Measurements from ENCODE around the gene PLCB1. TPM values are rescaled to one million over a fixed set of nuclear protein-coding genes. Genes with fewer than 3 reads are reported as not detected.

The PLCB1 gene
- total and polyA plus RNA-seq, 2 experiments from 2014 or later: 6.7 to 20.5 TPM

DNA sequence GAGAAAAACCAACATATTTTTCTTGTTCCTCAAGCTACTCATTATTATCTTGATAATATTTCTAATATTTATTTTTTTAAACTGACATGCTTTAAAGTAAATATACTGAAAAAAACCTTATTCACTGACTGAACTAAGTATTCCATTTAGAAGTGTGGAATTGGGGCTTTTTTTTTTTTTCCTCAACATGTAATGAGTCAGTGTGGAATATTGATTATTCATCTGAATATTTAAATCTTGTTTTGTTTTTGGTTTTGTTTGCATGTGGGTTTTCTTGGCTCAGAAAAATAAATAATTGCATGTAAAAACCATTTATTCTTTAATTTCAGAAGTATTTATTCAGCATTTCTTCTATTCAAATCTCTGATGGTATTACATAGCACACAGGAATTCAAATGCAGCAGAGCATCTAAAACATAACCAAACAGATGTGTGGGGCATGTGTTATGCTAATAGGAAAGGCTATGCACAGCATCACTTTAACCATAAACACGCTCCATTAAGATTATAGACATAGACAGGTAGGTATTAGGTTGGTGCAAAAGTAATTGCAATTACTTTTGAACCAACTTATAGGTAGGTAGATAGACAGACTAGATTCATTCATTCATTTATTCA, 166.5 kb downstream of the PLCB1 start:
- WGBS (ENCODE audit: low lambda C conversion rate, missing lambda C conversion rate): 100% methylated on average over 1 of the region's 1 CpG

DNA sequence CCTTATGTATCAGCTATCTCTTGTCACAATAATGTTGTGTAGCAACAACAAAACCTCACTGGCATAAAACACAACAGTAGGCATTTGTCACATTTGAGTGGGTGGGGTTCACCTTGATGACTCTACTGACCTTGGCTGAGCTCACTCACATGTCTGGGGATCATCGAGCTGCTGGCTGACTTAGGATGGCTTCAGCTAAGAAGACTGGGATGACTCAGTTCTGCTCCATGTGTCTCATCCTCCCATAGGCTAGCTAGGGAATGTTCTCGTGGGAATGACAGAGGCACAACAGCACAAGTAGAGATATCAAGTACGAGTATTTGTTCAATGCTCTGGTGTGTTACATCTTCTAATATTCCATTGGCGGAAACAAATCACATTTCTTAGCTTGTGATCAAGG, 167.9 kb downstream of the PLCB1 start:
- Histone ChIP-seq H3K9me3 (ENCODE audit: low read depth) (no peaks in the 10 kb centered on the region), H3K27me3 (no peaks in the 10 kb centered on the region), H4K20me1 (ENCODE audit: insufficient read depth, poor library complexity, severe bottlenecking) (no peaks in the 10 kb centered on the region), H3K27ac (no peak overlapping the region), H3K4me2 (no peak overlapping the region), H3K9me2 (replicated peaks; ENCODE audit: insufficient read depth) (no peaks in the 10 kb centered on the region), H3K79me2 (no peaks in the 10 kb centered on the region), H2AFZ (no peak overlapping the region), H3K4me3 (no peak overlapping the region), H3K4me1 (ENCODE audit: insufficient read depth) (no peaks in the 10 kb centered on the region), H3K36me3 (replicated peaks; ENCODE audit: insufficient read depth, low read depth) (no peaks in the 10 kb centered on the region)
- TF ChIP-seq, protein P1, sequence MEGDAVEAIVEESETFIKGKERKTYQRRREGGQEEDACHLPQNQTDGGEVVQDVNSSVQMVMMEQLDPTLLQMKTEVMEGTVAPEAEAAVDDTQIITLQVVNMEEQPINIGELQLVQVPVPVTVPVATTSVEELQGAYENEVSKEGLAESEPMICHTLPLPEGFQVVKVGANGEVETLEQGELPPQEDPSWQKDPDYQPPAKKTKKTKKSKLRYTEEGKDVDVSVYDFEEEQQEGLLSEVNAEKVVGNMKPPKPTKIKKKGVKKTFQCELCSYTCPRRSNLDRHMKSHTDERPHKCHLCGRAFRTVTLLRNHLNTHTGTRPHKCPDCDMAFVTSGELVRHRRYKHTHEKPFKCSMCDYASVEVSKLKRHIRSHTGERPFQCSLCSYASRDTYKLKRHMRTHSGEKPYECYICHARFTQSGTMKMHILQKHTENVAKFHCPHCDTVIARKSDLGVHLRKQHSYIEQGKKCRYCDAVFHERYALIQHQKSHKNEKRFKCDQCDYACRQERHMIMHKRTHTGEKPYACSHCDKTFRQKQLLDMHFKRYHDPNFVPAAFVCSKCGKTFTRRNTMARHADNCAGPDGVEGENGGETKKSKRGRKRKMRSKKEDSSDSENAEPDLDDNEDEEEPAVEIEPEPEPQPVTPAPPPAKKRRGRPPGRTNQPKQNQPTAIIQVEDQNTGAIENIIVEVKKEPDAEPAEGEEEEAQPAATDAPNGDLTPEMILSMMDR (IDR thresholded peaks at IDR 0.05; ENCODE audit: poor library complexity): no peak
- TF ChIP-seq EZH2 (IDR thresholded peaks at IDR 0.05; ENCODE audit: borderline replicate concordance) (no peak), EZH2phosphoT487 (IDR thresholded peaks at IDR 0.05; ENCODE audit: low read depth, severe bottlenecking, unreplicated experiment) (no peak)
- 82% methylated on average over 4 of the region's 4 CpGs for WGBS (ENCODE audit: low lambda C conversion rate, missing lambda C conversion rate)
- DNase-seq (ENCODE audit: low spot score): no peak

More for the DNA sequence above, 166.5 kb downstream of the PLCB1 start:
- no peaks in the 10 kb centered on the region for H3K79me2 ChIP-seq
- H3K27ac ChIP-seq: no peak overlapping the region
- no peaks in the 10 kb centered on the region for H3K27me3 ChIP-seq
- no peak overlapping the region for H3K4me2 ChIP-seq
- no peak overlapping the region for H2AFZ ChIP-seq
- no peaks in the 10 kb centered on the region for H3K9me3 ChIP-seq (ENCODE audit: low read depth)
- no peaks in the 10 kb centered on the region for H3K4me1 ChIP-seq (ENCODE audit: insufficient read depth)
- no peak for TF ChIP-seq EZH2 (IDR thresholded peaks at IDR 0.05; ENCODE audit: borderline replicate concordance)
- TF ChIP-seq, protein P1 (IDR thresholded peaks at IDR 0.05; ENCODE audit: poor library complexity): no peak
- no peak for TF ChIP-seq EZH2phosphoT487 (IDR thresholded peaks at IDR 0.05; ENCODE audit: low read depth, severe bottlenecking, unreplicated experiment)
- DNase-seq (ENCODE audit: low spot score): no peak
- H3K9me2 ChIP-seq (replicated peaks; ENCODE audit: insufficient read depth): no peaks in the 10 kb centered on the region
- no peaks in the 10 kb centered on the region for H3K36me3 ChIP-seq (replicated peaks; ENCODE audit: insufficient read depth, low read depth)
- H3K4me3 ChIP-seq: no peak overlapping the region
- H4K20me1 ChIP-seq (ENCODE audit: insufficient read depth, poor library complexity, severe bottlenecking): no peaks in the 10 kb centered on the region

DNA sequence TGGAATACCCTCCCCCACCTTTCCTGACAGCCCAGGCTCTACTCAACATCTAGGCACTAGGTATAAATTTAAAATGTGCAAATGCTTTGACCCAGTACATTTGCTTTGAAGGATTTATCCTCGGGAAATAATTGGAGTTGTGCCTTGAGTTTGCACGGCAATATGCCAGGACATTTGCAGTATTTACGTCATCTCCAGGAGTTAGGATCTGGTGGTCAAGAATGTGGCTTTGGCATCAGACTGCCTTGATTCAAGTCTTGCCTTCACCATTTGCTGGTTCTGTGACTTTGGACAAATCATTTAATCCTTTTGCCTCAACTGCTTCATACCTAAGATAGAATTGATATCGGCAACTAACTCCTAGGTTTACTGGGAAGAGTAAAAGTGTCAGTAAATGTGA, 169.6 kb downstream of the PLCB1 start:
- Histone ChIP-seq H3K9me3 (ENCODE audit: low read depth) (no peaks in the 10 kb centered on the region), H3K4me2 (no peak overlapping the region)
- TF ChIP-seq, protein P1 (IDR thresholded peaks at IDR 0.05; ENCODE audit: poor library complexity): no peak
- TF ChIP-seq EZH2 (IDR thresholded peaks at IDR 0.05; ENCODE audit: borderline replicate concordance): no peak
- TF ChIP-seq EZH2phosphoT487 (IDR thresholded peaks at IDR 0.05; ENCODE audit: low read depth, severe bottlenecking, unreplicated experiment): no peak

More for the DNA sequence above, 169.6 kb downstream of the PLCB1 start:
- H3K27me3 ChIP-seq: no peaks in the 10 kb centered on the region
- no peaks in the 10 kb centered on the region for H3K79me2 ChIP-seq
- no peaks in the 10 kb centered on the region for H3K4me1 ChIP-seq (ENCODE audit: insufficient read depth)
- WGBS (ENCODE audit: low lambda C conversion rate, missing lambda C conversion rate): 94% methylated on average over 4 of the region's 4 CpGs
- H3K4me3 ChIP-seq: no peak overlapping the region
- H4K20me1 ChIP-seq (ENCODE audit: insufficient read depth, poor library complexity, severe bottlenecking): no peaks in the 10 kb centered on the region
- H3K36me3 ChIP-seq (replicated peaks; ENCODE audit: insufficient read depth, low read depth): no peaks in the 10 kb centered on the region
- no peaks in the 10 kb centered on the region for H3K9me2 ChIP-seq (replicated peaks; ENCODE audit: insufficient read depth)
- DNase-seq (ENCODE audit: low spot score): no peak
- no peak overlapping the region for H3K27ac ChIP-seq
- no peak overlapping the region for H2AFZ ChIP-seq

All from hepatocyte (in vitro differentiated cells).